MM.1S (cell line): ENCODE measurements around the gene ZNF583.

Experiments used
- EZH2 ChIP-seq: fragments of 300-600 bp; sonication (generic); optimal IDR thresholded peaks from 2 replicates; pipeline ENCODE3; 2017; ENCODE audit warnings: low read depth, mild to moderate bottlenecking, antibody characterized with exemption, low read length, mixed read lengths
- EZH2phosphoT487 ChIP-seq: fragments of 300-600 bp; sonication (generic); IDR thresholded peaks from 2 replicates; pipeline ENCODE4 v1.6.1; 2018; ENCODE audit warnings: antibody characterized with exemption, low read length
- TF ChIP-seq, protein P1 (sequence below): fragments of 300-600 bp; sonication (generic); IDR thresholded peaks from 2 replicates; pipeline ENCODE4 v1.5.1; 2016; ENCODE audit warnings: antibody characterized with exemption, low read length, mixed read lengths

DNA sequence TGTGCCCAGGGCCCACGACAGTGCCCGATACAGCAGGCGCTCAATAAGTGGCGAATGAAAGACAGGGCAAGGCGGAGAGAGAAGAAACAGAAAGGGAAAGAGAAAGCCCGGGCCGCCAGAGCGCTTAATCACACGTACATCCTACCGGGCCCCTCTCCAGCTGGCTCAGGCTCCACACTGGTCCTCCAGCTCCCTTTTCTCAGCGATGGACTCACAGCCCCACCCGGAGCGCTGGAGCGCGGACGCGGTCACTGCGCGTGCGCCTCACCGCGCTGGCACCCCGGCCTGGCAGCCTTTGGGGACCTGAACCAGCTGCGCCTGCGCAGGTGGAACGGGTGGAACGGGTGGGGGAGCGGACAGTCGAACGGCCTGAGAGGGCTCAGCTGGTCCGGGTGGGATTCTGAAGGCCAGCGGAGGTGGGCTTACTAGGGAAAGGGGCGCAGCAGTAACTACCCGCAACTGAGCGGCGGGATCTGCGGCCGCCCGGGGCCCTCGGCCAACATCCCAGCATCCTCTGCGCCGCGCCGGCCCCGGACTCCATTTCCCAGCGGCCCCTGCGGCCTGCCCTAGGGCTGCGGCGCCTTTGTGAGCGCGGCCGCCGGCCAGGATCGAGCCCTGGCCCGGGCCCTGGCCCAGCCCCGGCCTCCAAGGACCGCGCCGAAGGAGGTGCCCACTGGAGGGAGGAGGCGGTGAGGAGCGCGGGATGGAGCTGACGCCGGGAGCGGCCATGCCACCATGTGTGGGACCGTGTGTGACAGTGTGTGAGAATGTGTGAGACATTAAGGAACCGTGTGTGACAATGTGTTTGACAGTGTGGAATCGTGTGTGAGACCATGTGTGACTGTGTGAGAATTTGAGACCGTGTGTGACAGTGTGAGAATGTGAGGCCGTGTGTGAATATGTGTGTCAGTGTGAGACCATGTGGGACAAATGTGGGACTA is at the start of gene ZNF583:
- TF ChIP-seq, protein P1, sequence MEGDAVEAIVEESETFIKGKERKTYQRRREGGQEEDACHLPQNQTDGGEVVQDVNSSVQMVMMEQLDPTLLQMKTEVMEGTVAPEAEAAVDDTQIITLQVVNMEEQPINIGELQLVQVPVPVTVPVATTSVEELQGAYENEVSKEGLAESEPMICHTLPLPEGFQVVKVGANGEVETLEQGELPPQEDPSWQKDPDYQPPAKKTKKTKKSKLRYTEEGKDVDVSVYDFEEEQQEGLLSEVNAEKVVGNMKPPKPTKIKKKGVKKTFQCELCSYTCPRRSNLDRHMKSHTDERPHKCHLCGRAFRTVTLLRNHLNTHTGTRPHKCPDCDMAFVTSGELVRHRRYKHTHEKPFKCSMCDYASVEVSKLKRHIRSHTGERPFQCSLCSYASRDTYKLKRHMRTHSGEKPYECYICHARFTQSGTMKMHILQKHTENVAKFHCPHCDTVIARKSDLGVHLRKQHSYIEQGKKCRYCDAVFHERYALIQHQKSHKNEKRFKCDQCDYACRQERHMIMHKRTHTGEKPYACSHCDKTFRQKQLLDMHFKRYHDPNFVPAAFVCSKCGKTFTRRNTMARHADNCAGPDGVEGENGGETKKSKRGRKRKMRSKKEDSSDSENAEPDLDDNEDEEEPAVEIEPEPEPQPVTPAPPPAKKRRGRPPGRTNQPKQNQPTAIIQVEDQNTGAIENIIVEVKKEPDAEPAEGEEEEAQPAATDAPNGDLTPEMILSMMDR, result no peak
- TF ChIP-seq EZH2 (no peak), EZH2phosphoT487 (no peak)
